Body of pancreas (tissue), 4 donors: Measurements from ENCODE around the gene CCDC136.

ENCODE experiments used
- CTCF ChIP-seq, 7 experiments: fragments of 450-650 bp in 4 of 7; fragments of 200-600 bp in 3 of 7; sonication (generic) in 3 of 7; IDR thresholded peaks; one replicate each; pipeline ENCODE4 v1.5.1; 2016 to 2019; ENCODE audit warnings: antibody characterized with exemption in 7 of 7
- POLR2A ChIP-seq, 3 donors: fragments of 450-650 bp; IDR thresholded peaks; one replicate each; pipeline ENCODE4 v1.6.1; 2016; ENCODE audit warnings: antibody characterized with exemption in 3 of 3, mild to moderate bottlenecking in 2 of 3

- TF ChIP-seq CTCF (IDR thresholded peaks at IDR 0.05): no peak
- no peak for TF ChIP-seq POLR2A (IDR thresholded peaks at IDR 0.05)
These were observed 20.1 kb downstream of the CCDC136 start for GRCh38 chr7:128811631-128812430.
